Left lung (tissue), 10 donors: Measurements from ENCODE around the gene VAV3. TPM values are rescaled to one million over a fixed set of nuclear protein-coding genes. Genes with fewer than 3 reads are reported as not detected.

Source experiments
- ATAC-seq: fragments of 200-7000 bp; cut with Tn5 transposase; one replicate; pipeline ENCODE4 v1.9.1; 2020; ENCODE audit warnings: moderate library complexity
- DNase-seq, 4 donors: peaks; one replicate each; pipeline ENCODE4 v3.0.0-alpha.2; 2013 to 2020
- H3K27ac ChIP-seq, 2 donors: fragments of 200-600 bp; sonication (generic) in 1 of 2; one replicate each; pipeline versions ENCODE4 v1.5.0 to v1.8.0; 2020 to 2021
- H3K27me3 ChIP-seq, 2 donors: fragments of 200-600 bp; sonication (generic) in 1 of 2; one replicate each; pipeline versions ENCODE4 v1.5.0 to v1.8.0; 2020 to 2021
- H3K36me3 ChIP-seq, 2 donors: fragments of 200-600 bp; sonication (generic) in 1 of 2; one replicate each; pipeline versions ENCODE4 v1.5.0 to v1.8.0; 2020 to 2021
- H3K4me1 ChIP-seq, 2 donors: fragments of 200-600 bp; one replicate each; pipeline ENCODE4 v1.8.0; 2021
- H3K4me3 ChIP-seq, 2 donors: fragments of 200-600 bp; sonication (generic) in 1 of 2; one replicate each; pipeline versions ENCODE4 v1.5.0 to v1.8.0; 2020 to 2021; ENCODE audit warnings: mild to moderate bottlenecking in 1 of 2
- H3K9me3 ChIP-seq, 2 donors: fragments of 200-600 bp; sonication (generic) in 1 of 2; one replicate each; pipeline versions ENCODE4 v1.5.0 to v1.8.0; 2020 to 2021
- intact Hi-C, 2 donors: fragments of 100-400 bp; cut with DNase I; formaldehyde crosslinking; loops; one replicate each; pipeline versions ENCODE4 v1.11.2 to v1.14.2; 2022
- polyA plus RNA-seq, 6 donors: library from polyadenylated mRNA; unstranded; fragments of 120-200 nt; gene quantifications; one replicate each; pipeline ENCODE4 v1.2.1, GENCODE V29; 2013; ENCODE audit not compliant: insufficient read length in 6 of 6
- total RNA-seq, 2 donors: library from RNA; stranded (reverse); fragmentation: NEBNext Ultra II Directional; extraction: Animal tissue kit (Norgen Biotek cat#: 25700); gene quantifications; one replicate each; pipeline ENCODE4 v1.2.1, GENCODE V29; 2021
- TF ChIP-seq, protein P1 (sequence below), 2 donors: fragments of 200-600 bp; sonication (generic) in 1 of 2; IDR thresholded peaks; one replicate each; pipeline versions ENCODE4 v1.5.0 to v1.8.0; 2021; ENCODE audit warnings: antibody characterized with exemption in 2 of 2
- donor health status: DM: no; HTN: yes; CAD: no.
- donor health status: DM: no; HTN: no; CAD: no.

VAV3 gene
- total and polyA plus RNA-seq, 8 donors: 5.3 to 14.5 (median 7.2) TPM

DNA sequence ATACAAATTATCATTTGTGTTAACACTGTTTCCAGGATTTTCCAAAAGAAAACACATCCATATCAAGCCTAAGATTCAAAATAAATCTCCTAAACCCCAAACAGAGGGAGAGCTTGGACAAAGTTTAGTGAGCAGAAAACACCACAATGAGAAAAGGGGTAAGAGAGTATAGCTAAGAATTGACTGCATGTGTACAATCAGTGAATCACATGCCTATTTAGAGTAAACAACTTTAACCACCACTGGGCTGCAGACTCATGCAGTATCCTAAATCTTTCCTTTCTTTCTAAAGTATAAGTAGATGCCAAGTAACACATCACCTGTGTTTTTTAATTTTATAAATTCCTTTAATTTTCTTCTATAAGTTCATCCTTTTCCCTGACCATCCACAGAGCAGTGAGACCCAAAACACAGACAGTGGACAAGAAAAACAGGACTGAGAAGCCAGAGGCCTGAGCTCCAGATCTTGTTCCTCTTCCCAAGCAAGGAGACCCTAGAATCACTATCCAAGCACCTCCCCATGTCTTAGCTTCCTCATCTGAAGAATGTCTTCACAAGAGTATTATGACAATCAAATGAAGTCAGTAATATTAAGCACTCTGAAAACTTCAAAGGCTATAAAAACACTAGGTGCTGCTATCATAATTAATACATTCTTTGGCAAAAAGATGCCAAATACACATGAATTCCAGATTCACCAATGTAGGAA, 93.1 kb downstream of the VAV3 start:
- Histone ChIP-seq H3K9me3 (no peaks in the 10 kb centered on the region), H3K27ac (no peak overlapping the region), H3K36me3 (no peaks in the 10 kb centered on the region), H3K27me3 (no peaks in the 10 kb centered on the region), H3K4me3 (no peak overlapping the region), H3K4me1 (peaks cover 7 to 34% of the 10 kb centered on the region in 2 donors)
- no peak for ATAC-seq
- TF ChIP-seq, protein P1, sequence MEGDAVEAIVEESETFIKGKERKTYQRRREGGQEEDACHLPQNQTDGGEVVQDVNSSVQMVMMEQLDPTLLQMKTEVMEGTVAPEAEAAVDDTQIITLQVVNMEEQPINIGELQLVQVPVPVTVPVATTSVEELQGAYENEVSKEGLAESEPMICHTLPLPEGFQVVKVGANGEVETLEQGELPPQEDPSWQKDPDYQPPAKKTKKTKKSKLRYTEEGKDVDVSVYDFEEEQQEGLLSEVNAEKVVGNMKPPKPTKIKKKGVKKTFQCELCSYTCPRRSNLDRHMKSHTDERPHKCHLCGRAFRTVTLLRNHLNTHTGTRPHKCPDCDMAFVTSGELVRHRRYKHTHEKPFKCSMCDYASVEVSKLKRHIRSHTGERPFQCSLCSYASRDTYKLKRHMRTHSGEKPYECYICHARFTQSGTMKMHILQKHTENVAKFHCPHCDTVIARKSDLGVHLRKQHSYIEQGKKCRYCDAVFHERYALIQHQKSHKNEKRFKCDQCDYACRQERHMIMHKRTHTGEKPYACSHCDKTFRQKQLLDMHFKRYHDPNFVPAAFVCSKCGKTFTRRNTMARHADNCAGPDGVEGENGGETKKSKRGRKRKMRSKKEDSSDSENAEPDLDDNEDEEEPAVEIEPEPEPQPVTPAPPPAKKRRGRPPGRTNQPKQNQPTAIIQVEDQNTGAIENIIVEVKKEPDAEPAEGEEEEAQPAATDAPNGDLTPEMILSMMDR (IDR thresholded peaks at IDR 0.05): no peak
- no peak for DNase-seq
- intact Hi-C loops: no loop called here

GRCh38 chr1:107871259-107871658, 93.7 kb downstream of the VAV3 start:
- DNase-seq: no peak

DNA sequence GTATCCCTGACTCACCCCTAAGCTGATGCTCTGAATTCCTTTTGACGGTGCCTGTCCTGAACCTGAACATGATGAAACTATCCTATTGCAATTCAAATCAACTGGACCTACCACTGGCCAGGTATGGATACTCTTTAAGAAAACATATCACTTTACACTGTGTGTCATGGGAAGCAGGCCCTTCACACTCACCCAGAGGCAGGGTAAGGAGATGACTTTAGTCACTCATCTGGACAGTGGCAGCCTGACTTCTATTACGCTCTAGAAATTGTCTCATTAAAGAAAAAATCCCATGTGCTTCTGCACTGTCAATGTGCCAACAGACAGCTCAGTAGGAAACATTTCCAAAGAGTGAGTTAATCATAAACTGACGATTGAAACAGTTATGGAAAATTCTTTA, 94.3 kb downstream of the VAV3 start:
- Histone ChIP-seq H3K4me3 (no peak overlapping the region), H3K9me3 (no peaks in the 10 kb centered on the region), H3K4me1 (peaks cover 0 to 24% of the 10 kb centered on the region in 2 donors), H3K27me3 (no peaks in the 10 kb centered on the region), H3K27ac (no peak overlapping the region), H3K36me3 (no peaks in the 10 kb centered on the region)
- TF ChIP-seq, protein P1 (IDR thresholded peaks at IDR 0.05): no peak
- peak in 1 of 4 donors; percentile 20 for DNase-seq
- intact Hi-C loops: no loop called here
- peak; percentile 25 for ATAC-seq

More at GRCh38 chr1:107871259-107871658, 93.7 kb downstream of the VAV3 start:
- intact Hi-C loops: no loop called here
- ATAC-seq: no peak
- Histone ChIP-seq H3K27me3 (no peaks in the 10 kb centered on the region), H3K27ac (no peak overlapping the region), H3K4me1 (peaks cover 4 to 28% of the 10 kb centered on the region in 2 donors), H3K9me3 (no peaks in the 10 kb centered on the region), H3K4me3 (no peak overlapping the region), H3K36me3 (no peaks in the 10 kb centered on the region)
- TF ChIP-seq, protein P1 (IDR thresholded peaks at IDR 0.05): no peak

DNA sequence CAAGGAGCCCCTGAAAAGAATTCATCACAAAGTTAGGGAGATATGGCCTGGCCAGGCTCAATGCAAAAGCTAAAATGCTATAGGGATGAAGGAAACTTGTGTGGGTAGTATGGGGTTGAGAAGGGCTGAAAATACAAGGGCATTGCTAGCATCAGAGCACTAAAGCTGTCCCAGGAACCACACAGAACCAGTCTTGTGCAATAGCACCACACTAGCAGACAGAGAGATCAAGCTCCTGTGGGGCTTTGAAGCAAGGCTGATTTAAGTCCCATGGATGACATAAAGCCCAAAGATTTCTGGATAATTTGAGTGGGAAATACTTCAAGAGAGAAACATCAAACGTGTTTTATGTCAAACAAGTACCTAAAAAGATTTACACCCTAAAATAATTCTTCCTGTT, 97.1 kb downstream of the VAV3 start:
- Histone ChIP-seq H3K4me3 (no peak overlapping the region), H3K9me3 (no peaks in the 10 kb centered on the region)

DNA sequence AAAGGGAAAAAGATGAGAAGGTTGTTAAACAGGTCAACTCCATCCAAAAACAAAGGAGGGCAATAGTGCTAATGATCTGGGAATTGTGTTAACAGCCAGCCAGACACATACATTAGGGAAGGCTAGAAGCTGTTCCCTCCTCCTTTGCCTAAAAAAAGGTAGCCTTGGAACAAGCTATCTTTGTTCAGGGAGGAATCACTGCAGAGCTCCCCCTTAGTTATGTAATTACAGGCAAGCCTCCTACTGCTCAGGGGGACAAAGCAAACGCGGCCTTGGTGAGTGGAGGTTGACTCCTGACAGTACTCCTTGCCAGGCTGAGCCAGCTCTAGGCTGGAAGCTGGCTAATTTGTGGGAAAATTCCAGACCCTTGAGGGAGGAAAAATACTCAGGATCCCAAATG, 97.6 kb downstream of the VAV3 start:
- Histone ChIP-seq H3K36me3 (no peaks in the 10 kb centered on the region), H3K27ac (no peak overlapping the region), H3K4me3 (no peak overlapping the region), H3K27me3 (no peaks in the 10 kb centered on the region), H3K9me3 (no peaks in the 10 kb centered on the region), H3K4me1 (peaks cover 0 to 14% of the 10 kb centered on the region in 2 donors)
- DNase-seq (no peak), ATAC-seq (no peak)
- intact Hi-C loops: no loop called here
- TF ChIP-seq, protein P1 (IDR thresholded peaks at IDR 0.05): no peak

More for the DNA sequence above, 97.1 kb downstream of the VAV3 start:
- intact Hi-C loops: no loop called here
- TF ChIP-seq, protein P1 (IDR thresholded peaks at IDR 0.05): no peak
- no peaks in the 10 kb centered on the region for H3K36me3 ChIP-seq
- no peak for ATAC-seq
- H3K4me1 ChIP-seq: peaks cover 0 to 15% of the 10 kb centered on the region in 2 donors
- no peaks in the 10 kb centered on the region for H3K27me3 ChIP-seq
- DNase-seq: no peak
- no peak overlapping the region for H3K27ac ChIP-seq
